HG03460 (cell line): Measurements from ENCODE around the gene SLC43A3.
A peak's percentile ranks its signal among the peaks of the same experiment; 100 is the strongest.

ENCODE experiments used
- ATAC-seq: cut with Tn5 transposase; IDR thresholded peaks from one replicate; pipeline ENCODE4 v1.9.1; 2021; ENCODE audit not compliant: unreplicated experiment

Gene SLC43A3

DNA sequence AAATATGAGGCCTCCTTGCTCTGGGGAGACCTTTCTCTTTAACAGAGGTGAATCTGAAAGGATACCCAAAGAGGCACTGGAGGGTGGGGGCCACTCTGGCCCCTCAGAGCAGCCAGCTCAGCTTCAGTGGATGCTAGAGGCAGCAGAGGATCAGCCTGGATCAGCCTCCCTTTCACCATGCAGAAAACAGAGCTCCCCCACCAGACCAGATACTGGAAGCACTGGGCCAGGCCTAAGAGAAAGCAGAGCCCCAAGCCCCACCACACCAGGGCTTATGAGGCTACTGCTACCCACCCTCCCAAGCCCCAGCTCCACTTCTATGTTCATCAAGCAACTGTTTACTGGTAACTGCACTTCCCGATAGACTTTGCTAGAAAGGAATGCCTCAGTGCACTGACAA is 4.0 kb upstream of the SLC43A3 start:
- ATAC-seq: no peak

- no peak for ATAC-seq
These were observed 3.0 kb upstream of the SLC43A3 start for GRCh38 chr11:57429946-57430345.

DNA sequence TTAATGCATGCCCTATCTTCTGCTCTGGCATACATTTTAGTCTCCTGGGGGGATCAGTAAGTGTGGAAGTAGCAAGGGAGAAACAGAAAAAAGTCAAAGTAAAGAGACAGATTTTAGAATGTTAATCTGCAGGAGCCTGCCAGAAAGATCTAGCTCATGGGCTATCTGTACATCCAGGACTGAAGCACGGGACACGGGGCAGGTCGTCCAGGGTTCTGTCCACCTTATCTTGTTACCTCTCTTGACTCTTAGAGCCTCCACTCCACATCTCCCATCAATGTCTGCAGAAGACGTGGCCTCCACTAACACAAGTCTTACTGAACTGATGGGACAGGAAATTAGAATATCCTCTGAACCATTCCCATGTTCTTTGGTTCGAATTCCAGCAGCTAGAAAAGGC is 1.7 kb upstream of the SLC43A3 start:
- no peak for ATAC-seq

GRCh38 chr11:57427727-57428082 is 784 bp upstream of the SLC43A3 start:
- ATAC-seq: no peak

DNA sequence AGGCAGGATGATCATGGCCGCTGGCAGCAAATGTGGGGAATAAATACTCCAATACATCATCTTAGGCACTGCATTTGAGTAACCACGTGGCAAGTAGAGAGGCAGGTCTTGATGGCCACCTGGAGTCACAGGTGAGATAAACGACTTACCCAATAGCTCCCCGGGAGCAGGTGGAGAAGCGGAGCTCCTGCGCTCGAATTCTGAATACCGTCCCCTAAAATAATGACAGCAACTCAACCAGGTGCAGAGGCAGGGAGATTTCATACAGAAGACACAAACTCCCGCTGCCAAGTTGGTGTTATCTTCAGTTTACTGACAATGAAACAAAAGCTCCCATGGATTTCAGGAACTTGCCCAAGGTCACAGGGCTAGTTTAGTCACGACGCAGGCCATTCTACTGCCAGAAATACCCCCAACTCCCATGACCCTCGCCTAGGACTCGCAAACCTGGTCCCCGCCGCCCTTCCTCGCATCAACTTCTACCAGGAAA is 437 bp downstream of the SLC43A3 start:
- peak; percentile 0 for ATAC-seq

- no peak for ATAC-seq
These were observed 1.1 kb downstream of the SLC43A3 start for GRCh38 chr11:57425565-57426438.

GRCh38 chr11:57424792-57425564 is 1.9 kb downstream of the SLC43A3 start:
- peak; percentile 89 for ATAC-seq

DNA sequence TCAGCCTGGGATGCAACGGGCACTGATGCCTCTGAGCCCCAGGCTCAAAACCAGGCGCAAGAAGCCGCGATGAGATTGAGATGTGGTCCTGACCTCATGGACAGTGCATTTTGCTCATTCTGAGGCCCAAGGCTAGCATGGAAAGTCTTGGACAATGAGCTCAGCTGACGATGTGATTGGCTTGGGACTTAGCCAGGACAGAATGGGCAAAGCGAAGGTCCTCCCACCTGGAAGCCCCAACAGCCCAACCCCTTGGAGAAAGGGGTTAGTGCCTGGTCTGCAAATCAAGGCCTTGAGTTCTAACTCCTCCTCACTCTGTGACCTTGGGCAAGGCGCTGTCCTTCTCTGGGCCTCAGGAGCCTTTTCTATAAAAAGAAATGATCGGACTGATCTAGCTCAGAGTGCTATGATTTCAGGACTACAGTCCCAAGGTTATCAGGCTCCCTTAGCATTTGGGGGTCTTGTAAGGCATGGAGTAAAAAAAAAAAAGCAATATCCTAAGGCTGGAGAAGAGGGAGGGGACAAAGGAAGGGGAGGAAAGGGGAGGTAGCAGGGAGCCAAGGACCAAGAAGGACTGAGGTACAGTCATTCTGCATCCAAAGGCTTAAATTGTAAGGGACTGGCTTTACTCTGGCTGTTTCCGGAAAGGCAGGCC is 2.7 kb downstream of the SLC43A3 start:
- no peak for ATAC-seq

DNA sequence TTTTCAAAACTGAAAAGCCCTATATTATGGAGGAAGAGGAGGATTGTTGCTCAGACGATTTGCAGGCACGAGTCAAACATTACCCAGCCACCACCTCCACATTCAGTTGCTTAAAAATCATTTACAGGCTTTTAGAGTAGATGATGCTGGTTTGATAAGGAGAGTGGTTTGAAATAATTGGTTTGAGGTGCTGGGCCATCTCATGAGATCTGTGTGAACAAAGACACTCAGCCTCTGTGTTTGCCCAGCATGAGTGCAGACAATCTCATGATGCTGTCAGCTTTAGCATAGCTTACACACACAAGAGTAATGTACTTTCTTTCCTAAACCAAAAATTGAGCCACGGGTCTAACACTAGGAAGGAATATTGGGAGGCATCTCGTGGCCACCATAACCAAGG is 4.3 kb downstream of the SLC43A3 start:
- ATAC-seq: no peak

DNA sequence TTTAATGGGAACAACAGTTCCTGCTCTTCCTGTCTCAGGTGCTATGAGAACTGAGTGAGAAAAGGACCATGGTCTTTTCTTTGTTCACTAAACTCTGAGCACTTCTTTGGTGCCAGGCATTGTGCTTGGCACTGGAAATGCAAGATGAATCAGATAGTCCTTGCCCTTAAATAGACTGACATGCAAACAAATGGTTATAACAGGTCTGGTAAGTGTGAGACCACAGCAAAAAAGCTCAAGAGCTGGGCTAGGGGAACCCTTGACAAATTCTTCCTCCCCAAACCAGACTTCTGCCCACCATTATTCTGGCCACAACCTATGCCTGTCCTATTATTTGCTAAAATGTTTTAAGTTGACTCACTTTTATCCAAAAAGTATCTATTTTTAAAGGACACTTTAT is 5.1 kb downstream of the SLC43A3 start:
- ATAC-seq: no peak

DNA sequence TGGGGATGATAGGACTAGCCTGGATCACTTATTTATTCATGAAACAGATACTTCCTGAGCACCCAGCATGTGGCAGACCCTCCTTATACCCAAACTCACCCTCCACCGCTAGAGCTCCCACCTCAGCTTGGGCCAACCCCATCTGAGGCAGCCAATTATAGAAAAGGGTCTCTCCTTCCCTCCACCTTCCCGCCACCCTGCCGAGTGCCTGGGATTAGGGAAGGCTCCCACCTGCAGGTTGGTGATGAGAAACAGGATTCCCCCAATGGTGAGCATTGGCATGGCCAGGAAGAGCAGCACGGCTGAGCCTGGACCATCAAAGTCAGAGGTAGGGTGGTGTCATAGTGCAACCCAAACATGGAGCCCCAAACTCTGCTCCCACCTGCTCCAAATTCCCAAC is 5.9 kb downstream of the SLC43A3 start:
- no peak for ATAC-seq

DNA sequence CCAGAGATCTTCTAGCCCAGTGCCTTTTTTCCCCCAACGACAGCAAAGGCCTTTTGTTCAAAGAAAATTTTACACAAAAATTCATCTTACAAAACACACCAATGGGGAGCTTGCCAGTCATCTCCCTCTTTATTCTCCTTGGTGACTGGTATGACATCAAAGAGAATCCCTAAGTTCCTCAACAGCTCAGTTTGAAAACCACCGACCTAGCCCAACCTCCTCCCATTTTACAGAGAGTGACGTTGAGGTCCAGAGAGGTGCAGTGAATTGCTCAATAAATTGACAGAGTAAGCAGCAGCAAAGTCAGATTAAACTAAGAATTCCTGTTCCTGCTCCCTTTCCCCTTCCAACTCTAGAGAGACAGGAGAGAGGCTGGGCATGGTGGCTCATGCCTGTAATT is 7.8 kb downstream of the SLC43A3 start:
- no peak for ATAC-seq

DNA sequence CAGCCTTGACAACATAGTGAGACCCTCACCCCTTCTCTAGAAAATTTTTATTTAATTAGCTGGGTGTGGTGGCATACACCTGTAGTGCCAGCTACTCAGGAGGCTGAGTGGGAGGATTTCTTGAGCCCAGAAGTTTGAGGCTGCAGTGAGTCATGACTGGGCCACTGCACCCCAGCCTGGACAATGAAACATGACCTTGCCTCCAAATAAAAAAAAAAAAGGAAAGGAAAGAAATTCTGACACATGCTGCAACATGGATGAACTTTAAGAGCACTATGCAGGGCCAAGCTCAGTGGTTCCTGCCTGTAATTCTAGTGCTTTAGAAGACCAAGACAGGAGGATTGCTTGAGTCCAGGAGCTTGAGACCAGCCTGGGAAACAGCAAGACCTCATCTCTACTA is 8.8 kb downstream of the SLC43A3 start:
- ATAC-seq: no peak

GRCh38 chr11:57417056-57417455 is 9.9 kb downstream of the SLC43A3 start:
- no peak for ATAC-seq

- ATAC-seq: no peak
These were observed 10.5 kb downstream of the SLC43A3 start for GRCh38 chr11:57416436-57416835.

GRCh38 chr11:57414612-57415212 is 12.2 kb downstream of the SLC43A3 start:
- ATAC-seq: no peak

DNA sequence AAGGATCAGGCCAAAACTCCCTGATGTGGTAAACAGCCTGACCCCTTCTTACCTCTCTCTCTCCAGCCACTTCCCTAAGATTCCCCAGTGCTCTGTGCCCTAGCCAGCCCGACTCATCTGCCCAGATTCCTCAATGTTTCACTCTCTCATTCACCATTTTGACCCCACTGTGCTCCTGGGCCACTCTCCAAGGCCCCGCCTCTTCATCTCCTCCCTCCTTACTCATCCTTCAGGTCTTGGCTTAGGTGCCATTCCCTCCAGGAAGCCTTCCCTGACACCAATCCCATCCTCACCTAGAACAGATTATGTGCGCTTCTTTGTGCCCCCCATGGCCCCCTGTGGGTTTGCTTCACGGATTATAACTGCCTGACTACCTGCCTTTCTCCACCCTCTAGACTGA is 13.2 kb downstream of the SLC43A3 start:
- ATAC-seq: no peak

GRCh38 chr11:57410287-57410686 is 16.6 kb downstream of the SLC43A3 start:
- ATAC-seq: no peak

GRCh38 chr11:57409321-57410100 is 17.4 kb downstream of the SLC43A3 start:
- ATAC-seq: no peak

GRCh38 chr11:57408771-57409170 is 18.1 kb downstream of the SLC43A3 start:
- ATAC-seq: no peak
